Liver (tissue), 3 donors: ENCODE data around the gene MRPL50.

Experiments
- GABPA ChIP-seq, 2 donors: IDR thresholded peaks in 1 of 2; conservative IDR thresholded peaks in 1 of 2; 2 replicates each; pipeline ENCODE4 v1.6.1; 2016; ENCODE audit warnings: antibody characterized with exemption in 2 of 2, mild to moderate bottlenecking in 1 of 2, moderate library complexity in 1 of 2
- JUND ChIP-seq, 2 donors: IDR thresholded peaks; 2 replicates each; pipeline ENCODE4 v1.6.1; 2016; ENCODE audit warnings: antibody characterized with exemption in 2 of 2
- RAD21 ChIP-seq, 2 donors: IDR thresholded peaks; 2 replicates each; pipeline ENCODE4 v1.6.1; 2016; ENCODE audit warnings: antibody characterized with exemption in 2 of 2, mild to moderate bottlenecking in 2 of 2
- YY1 ChIP-seq: IDR thresholded peaks from 2 replicates; pipeline ENCODE4 v1.6.1; 2016; ENCODE audit warnings: antibody characterized with exemption, mild to moderate bottlenecking
- TF ChIP-seq, protein P1 (sequence below): fragments of 150-350 bp; IDR thresholded peaks from 2 replicates; pipeline ENCODE4 v1.5.1; 2017; ENCODE audit warnings: improper control_type of control experiment, low read depth, low read length; ENCODE audit not compliant: missing input control
- TF ChIP-seq, protein P2 (sequence below): IDR thresholded peaks from 2 replicates; pipeline ENCODE4 v1.6.1; 2016; ENCODE audit warnings: antibody characterized with exemption
- TF ChIP-seq, protein P3 (sequence below): IDR thresholded peaks from 2 replicates; pipeline ENCODE4 v1.6.1; 2016; ENCODE audit warnings: antibody characterized with exemption, mild to moderate bottlenecking
- donor health status: healthy.
- donor health status: healthy.

DNA sequence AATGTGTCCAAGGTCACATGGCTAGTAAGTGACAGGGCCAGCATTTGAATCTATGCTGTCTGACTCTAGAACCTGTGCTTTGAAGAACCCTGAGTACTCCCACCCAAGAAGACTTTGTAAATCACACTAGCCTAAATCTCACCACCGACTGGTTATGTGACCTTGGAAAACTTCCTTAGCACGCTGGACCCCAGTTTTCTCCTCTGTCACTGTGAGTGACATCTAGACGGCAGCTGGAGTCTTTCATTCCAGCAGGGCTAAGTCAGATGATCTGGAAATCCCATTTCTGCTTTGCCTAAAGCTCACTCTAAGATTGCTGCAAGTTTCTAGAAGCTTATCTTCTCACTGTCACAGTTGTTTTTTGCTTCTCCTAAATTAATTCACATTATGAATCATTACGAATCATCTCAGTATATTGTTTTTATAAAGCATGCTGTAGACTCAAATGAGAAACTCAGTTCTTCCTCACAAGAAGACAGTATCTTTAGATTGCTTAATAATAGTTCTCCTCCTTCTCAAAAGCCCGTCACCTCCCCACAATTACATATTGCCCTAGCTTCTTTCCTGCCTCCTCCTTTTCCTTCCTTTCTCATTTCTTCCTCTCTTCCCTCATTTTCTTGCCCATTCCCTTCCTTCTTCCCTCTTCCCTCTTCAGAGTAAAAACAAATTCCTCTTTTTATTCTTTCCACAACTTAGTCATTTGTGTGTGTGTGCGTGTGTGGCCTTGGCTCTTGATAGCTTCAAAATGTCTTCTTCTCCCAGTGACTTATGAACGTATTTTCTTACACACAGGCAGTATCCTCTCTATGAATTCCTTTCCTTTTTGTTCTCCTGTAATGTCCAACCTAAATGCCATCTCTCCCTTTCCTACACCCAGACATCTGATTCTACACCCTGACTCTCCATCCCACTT, 20.4 kb upstream of the MRPL50 start:
- TF ChIP-seq, protein P1, sequence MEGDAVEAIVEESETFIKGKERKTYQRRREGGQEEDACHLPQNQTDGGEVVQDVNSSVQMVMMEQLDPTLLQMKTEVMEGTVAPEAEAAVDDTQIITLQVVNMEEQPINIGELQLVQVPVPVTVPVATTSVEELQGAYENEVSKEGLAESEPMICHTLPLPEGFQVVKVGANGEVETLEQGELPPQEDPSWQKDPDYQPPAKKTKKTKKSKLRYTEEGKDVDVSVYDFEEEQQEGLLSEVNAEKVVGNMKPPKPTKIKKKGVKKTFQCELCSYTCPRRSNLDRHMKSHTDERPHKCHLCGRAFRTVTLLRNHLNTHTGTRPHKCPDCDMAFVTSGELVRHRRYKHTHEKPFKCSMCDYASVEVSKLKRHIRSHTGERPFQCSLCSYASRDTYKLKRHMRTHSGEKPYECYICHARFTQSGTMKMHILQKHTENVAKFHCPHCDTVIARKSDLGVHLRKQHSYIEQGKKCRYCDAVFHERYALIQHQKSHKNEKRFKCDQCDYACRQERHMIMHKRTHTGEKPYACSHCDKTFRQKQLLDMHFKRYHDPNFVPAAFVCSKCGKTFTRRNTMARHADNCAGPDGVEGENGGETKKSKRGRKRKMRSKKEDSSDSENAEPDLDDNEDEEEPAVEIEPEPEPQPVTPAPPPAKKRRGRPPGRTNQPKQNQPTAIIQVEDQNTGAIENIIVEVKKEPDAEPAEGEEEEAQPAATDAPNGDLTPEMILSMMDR: peak; percentile 2
- TF ChIP-seq, protein P2, sequence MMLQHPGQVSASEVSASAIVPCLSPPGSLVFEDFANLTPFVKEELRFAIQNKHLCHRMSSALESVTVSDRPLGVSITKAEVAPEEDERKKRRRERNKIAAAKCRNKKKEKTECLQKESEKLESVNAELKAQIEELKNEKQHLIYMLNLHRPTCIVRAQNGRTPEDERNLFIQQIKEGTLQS: no peak
- peak in 1 of 2 donors; percentile 18 for TF ChIP-seq JUND (IDR thresholded peaks at IDR 0.05)
- TF ChIP-seq, protein P3, sequence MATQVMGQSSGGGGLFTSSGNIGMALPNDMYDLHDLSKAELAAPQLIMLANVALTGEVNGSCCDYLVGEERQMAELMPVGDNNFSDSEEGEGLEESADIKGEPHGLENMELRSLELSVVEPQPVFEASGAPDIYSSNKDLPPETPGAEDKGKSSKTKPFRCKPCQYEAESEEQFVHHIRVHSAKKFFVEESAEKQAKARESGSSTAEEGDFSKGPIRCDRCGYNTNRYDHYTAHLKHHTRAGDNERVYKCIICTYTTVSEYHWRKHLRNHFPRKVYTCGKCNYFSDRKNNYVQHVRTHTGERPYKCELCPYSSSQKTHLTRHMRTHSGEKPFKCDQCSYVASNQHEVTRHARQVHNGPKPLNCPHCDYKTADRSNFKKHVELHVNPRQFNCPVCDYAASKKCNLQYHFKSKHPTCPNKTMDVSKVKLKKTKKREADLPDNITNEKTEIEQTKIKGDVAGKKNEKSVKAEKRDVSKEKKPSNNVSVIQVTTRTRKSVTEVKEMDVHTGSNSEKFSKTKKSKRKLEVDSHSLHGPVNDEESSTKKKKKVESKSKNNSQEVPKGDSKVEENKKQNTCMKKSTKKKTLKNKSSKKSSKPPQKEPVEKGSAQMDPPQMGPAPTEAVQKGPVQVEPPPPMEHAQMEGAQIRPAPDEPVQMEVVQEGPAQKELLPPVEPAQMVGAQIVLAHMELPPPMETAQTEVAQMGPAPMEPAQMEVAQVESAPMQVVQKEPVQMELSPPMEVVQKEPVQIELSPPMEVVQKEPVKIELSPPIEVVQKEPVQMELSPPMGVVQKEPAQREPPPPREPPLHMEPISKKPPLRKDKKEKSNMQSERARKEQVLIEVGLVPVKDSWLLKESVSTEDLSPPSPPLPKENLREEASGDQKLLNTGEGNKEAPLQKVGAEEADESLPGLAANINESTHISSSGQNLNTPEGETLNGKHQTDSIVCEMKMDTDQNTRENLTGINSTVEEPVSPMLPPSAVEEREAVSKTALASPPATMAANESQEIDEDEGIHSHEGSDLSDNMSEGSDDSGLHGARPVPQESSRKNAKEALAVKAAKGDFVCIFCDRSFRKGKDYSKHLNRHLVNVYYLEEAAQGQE: no peak
- peak; percentile 10 for TF ChIP-seq YY1
- TF ChIP-seq RAD21 (IDR thresholded peaks at IDR 0.05): no peak
- TF ChIP-seq GABPA (IDR thresholded peaks at IDR 0.05 in 1 of 2, conservative IDR thresholded peaks at IDR 0.05 in 1 of 2): no peak
